Measurements from ENCODE around the gene FBN3. TPM values are rescaled to one million over a fixed set of nuclear protein-coding genes. Genes with fewer than 3 reads are reported as not detected.

Gene FBN3
- polyA plus RNA-seq, 3 donors: not detected

GRCh38 chr19:8180018-8180417 is 30.6 kb upstream of the FBN3 start:
- peaks cover 20 to 35% of the 10 kb centered on the region in 2 donors for H3K4me1 ChIP-seq (ENCODE audit: control insufficient read depth in 1 of 2, insufficient read depth in 2 of 2, low read length in 2 of 2)
- H3K9ac ChIP-seq (ENCODE audit: insufficient read depth, low read length, poor library complexity, severe bottlenecking): no peak overlapping the region
- peaks cover 2 to 9% (median 5%) of the 10 kb centered on the region in 3 donors for H3K27me3 Mint-ChIP-seq (ENCODE audit: low read depth in 3 of 3)
- TF ChIP-seq, protein P1, sequence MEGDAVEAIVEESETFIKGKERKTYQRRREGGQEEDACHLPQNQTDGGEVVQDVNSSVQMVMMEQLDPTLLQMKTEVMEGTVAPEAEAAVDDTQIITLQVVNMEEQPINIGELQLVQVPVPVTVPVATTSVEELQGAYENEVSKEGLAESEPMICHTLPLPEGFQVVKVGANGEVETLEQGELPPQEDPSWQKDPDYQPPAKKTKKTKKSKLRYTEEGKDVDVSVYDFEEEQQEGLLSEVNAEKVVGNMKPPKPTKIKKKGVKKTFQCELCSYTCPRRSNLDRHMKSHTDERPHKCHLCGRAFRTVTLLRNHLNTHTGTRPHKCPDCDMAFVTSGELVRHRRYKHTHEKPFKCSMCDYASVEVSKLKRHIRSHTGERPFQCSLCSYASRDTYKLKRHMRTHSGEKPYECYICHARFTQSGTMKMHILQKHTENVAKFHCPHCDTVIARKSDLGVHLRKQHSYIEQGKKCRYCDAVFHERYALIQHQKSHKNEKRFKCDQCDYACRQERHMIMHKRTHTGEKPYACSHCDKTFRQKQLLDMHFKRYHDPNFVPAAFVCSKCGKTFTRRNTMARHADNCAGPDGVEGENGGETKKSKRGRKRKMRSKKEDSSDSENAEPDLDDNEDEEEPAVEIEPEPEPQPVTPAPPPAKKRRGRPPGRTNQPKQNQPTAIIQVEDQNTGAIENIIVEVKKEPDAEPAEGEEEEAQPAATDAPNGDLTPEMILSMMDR (IDR thresholded peaks at IDR 0.05): no peak
- no peak overlapping the region for H3K4me3 ChIP-seq (replicated peaks in 1 of 3; ENCODE audit: low read depth in 2 of 3, low read length in 3 of 3)
- H3K79me2 ChIP-seq (ENCODE audit: insufficient read depth, low read length): no peaks in the 10 kb centered on the region
- no peaks in the 10 kb centered on the region for H4K20me1 ChIP-seq (ENCODE audit: insufficient read depth, low read length)
- H3K4me2 ChIP-seq (replicated peaks; ENCODE audit: extremely low read depth, low read length, poor library complexity, severe bottlenecking): no peak overlapping the region
- no peak overlapping the region for H2AFZ ChIP-seq (ENCODE audit: insufficient read depth, low read depth, low read length, poor library complexity, severe bottlenecking)
- no peaks in the 10 kb centered on the region for H3K36me3 Mint-ChIP-seq
- intact Hi-C loops (cut with micrococcal nuclease): no loop called here
- peak overlapping the region in 1 of 2 donors; percentile 80 for H3K27ac ChIP-seq (ENCODE audit: low read depth in 1 of 2, low read length in 2 of 2)
- no peaks in the 10 kb centered on the region for H3K36me3 ChIP-seq (replicated peaks in 1 of 2; ENCODE audit: control insufficient read depth in 1 of 2, insufficient read depth in 2 of 2, low read length in 2 of 2)
- peaks cover 21% of the 10 kb centered on the region for H3K4me1 Mint-ChIP-seq
- no peak for DNase-seq
- H3K9me3 ChIP-seq (replicated peaks in 1 of 2; ENCODE audit: control insufficient read depth in 1 of 2, insufficient read depth in 1 of 2, low read length in 2 of 2): no peaks in the 10 kb centered on the region
- no peak overlapping the region for H3K4me3 Mint-ChIP-seq
- WGBS (ENCODE audit: insufficient coverage): 92% methylated on average over 2 of the region's 6 CpGs
- H3K9me3 Mint-ChIP-seq: peaks cover 0 to 7% (median 2%) of the 10 kb centered on the region in 7 donors
- peak overlapping the region in 2 of 7 donors; percentile 20 to 95 for H3K27ac Mint-ChIP-seq
- H3K27me3 ChIP-seq (ENCODE audit: control insufficient read depth in 2 of 2, insufficient read depth in 2 of 2, low read length in 2 of 2): no peaks in the 10 kb centered on the region

GRCh38 chr19:8174706-8175105 is 25.3 kb upstream of the FBN3 start:
- Histone ChIP-seq H3K27ac (ENCODE audit: low read depth in 1 of 2, low read length in 2 of 2) (no peak overlapping the region), H2AFZ (ENCODE audit: insufficient read depth, low read depth, low read length, poor library complexity, severe bottlenecking) (no peak overlapping the region), H3K4me3 (replicated peaks in 1 of 3; ENCODE audit: low read depth in 2 of 3, low read length in 3 of 3) (no peak overlapping the region), H3K27me3 (ENCODE audit: control insufficient read depth in 2 of 2, insufficient read depth in 2 of 2, low read length in 2 of 2) (no peaks in the 10 kb centered on the region), H3K9ac (ENCODE audit: insufficient read depth, low read length, poor library complexity, severe bottlenecking) (no peak overlapping the region), H3K4me2 (replicated peaks; ENCODE audit: extremely low read depth, low read length, poor library complexity, severe bottlenecking) (no peak overlapping the region), H3K36me3 (replicated peaks in 1 of 2; ENCODE audit: control insufficient read depth in 1 of 2, insufficient read depth in 2 of 2, low read length in 2 of 2) (no peaks in the 10 kb centered on the region), H3K79me2 (ENCODE audit: insufficient read depth, low read length) (no peaks in the 10 kb centered on the region), H4K20me1 (ENCODE audit: insufficient read depth, low read length) (no peaks in the 10 kb centered on the region), H3K9me3 (replicated peaks in 1 of 2; ENCODE audit: control insufficient read depth in 1 of 2, insufficient read depth in 1 of 2, low read length in 2 of 2) (no peaks in the 10 kb centered on the region), H3K4me1 (ENCODE audit: control insufficient read depth in 1 of 2, insufficient read depth in 2 of 2, low read length in 2 of 2) (peaks cover 0 to under 1% of the 10 kb centered on the region in 2 donors)
- intact Hi-C loops (cut with micrococcal nuclease): loop anchor here in 1 of 2 donors (5.0 kb wide), 1 partner anchor 38 kb away; no protein-coding TSS in a partner anchor
- no peaks in the 10 kb centered on the region for H3K36me3 Mint-ChIP-seq
- peaks cover 3% of the 10 kb centered on the region for H3K4me1 Mint-ChIP-seq
- TF ChIP-seq, protein P1 (IDR thresholded peaks at IDR 0.05): no peak
- no peak overlapping the region for H3K27ac Mint-ChIP-seq
- peaks cover 8 to 13% (median 9%) of the 10 kb centered on the region in 3 donors for H3K27me3 Mint-ChIP-seq (ENCODE audit: low read depth in 3 of 3)
- 100% methylated on average over 3 of the region's 9 CpGs for WGBS (ENCODE audit: insufficient coverage)
- H3K9me3 Mint-ChIP-seq: peaks cover 0 to 3% (median 0%) of the 10 kb centered on the region in 7 donors
- DNase-seq: no peak
- no peak overlapping the region for H3K4me3 Mint-ChIP-seq
